B cell (primary cell): ENCODE data around the gene MTSS2. TPM values are rescaled to one million over a fixed set of nuclear protein-coding genes. Genes with fewer than 3 reads are reported as not detected.

Experiments
- ATAC-seq: fragments of 200-7000 bp; cut with Tn5 transposase; one replicate; pipeline ENCODE4 v1.10.0; 2021; ENCODE audit warnings: low read depth, mild to moderate bottlenecking, moderate number of reproducible peaks, moderate library complexity
- CTCF ChIA-PET: fragments of 350-600 bp; sonication (Branson Sonifier 250); formaldehyde crosslinking; loops from one replicate; lab custom pipeline; 2021; ENCODE audit warnings: antibody characterized with exemption, inconsistent platforms; lab: Charles Lee
- POLR2A ChIA-PET: fragments of 350-600 bp; sonication (Branson Sonifier 250); formaldehyde crosslinking; loops from one replicate; lab custom pipeline; 2021; ENCODE audit warnings: antibody characterized with exemption; lab: Charles Lee
- DNase-seq: peaks from one replicate; pipeline ENCODE4 v3.0.0; 2013
- H2AFZ ChIP-seq: 2 replicates; pipeline ENCODE4 v1.6.1; 2012; ENCODE audit warnings: mild to moderate bottlenecking, low read depth, low read length; ENCODE audit not compliant: insufficient read depth, poor library complexity, severe bottlenecking
- H3K27ac ChIP-seq, 2 donors: 1 replicate in 1 of 2; 2 replicates in 1 of 2; pipeline ENCODE4 v1.5.1; 2012 to 2013; ENCODE audit warnings: low read length in 2 of 2, mild to moderate bottlenecking in 2 of 2, moderate library complexity in 1 of 2
- H3K27me3 ChIP-seq, 4 experiments: fragments of 200-600 bp in 1 of 4; sonication (generic) in 1 of 4; replicated peaks in 1 of 4; 1 replicate in 2 of 4; 2 replicates in 2 of 4; pipeline versions ENCODE4 v1.6.1 to v1.7.0; 2013 to 2016; ENCODE audit warnings: low read length in 3 of 4, mild to moderate bottlenecking in 2 of 4, mixed read lengths in 1 of 4, moderate library complexity in 1 of 4; ENCODE audit not compliant: insufficient read depth in 4 of 4, control insufficient read depth in 3 of 4; ENCODE audit errors: control extremely low read depth in 1 of 4
- H3K36me3 ChIP-seq, 2 experiments: replicated peaks in 1 of 2; 1 replicate in 1 of 2; 2 replicates in 1 of 2; pipeline versions ENCODE4 v1.6.1 to v1.7.1; 2013; ENCODE audit warnings: low read length in 1 of 2; ENCODE audit not compliant: insufficient read depth in 2 of 2, control insufficient read depth in 1 of 2; ENCODE audit errors: control extremely low read depth in 1 of 2, extremely low read depth in 1 of 2
- H3K4me1 ChIP-seq, 2 donors: fragments of 200-600 bp in 1 of 2; sonication (generic) in 1 of 2; 1 replicate in 1 of 2; 2 replicates in 1 of 2; pipeline versions ENCODE4 v1.5.1 to v1.6.1; 2013 to 2017; ENCODE audit warnings: low read length in 2 of 2; ENCODE audit not compliant: control insufficient read depth in 2 of 2, insufficient read depth in 2 of 2
- H3K4me2 ChIP-seq: replicated peaks from 2 replicates; pipeline ENCODE3; 2012; ENCODE audit warnings: mild to moderate bottlenecking, low read depth, low read length; ENCODE audit not compliant: poor library complexity, severe bottlenecking
- H3K4me3 ChIP-seq, 5 experiments: fragments of 200-600 bp in 1 of 5; sonication (generic) in 1 of 5; 1 replicate in 3 of 5; 2 replicates in 2 of 5; pipeline versions ENCODE4 v1.5.1 to v1.7.0; 2011 to 2016; ENCODE audit warnings: low read length in 4 of 5, mild to moderate bottlenecking in 4 of 5, low read depth in 2 of 5, control low read depth in 1 of 5, moderate library complexity in 1 of 5; ENCODE audit not compliant: insufficient read depth in 1 of 5; ENCODE audit errors: control extremely low read depth in 1 of 5, extremely low read depth in 1 of 5
- H3K79me2 ChIP-seq: fragments of 200-600 bp; sonication (generic); one replicate; pipeline ENCODE4 v1.6.0; 2016; ENCODE audit warnings: low read length; ENCODE audit not compliant: control insufficient read depth, insufficient read depth
- H3K9ac ChIP-seq: fragments of 200-600 bp; sonication (generic); 2 replicates; pipeline ENCODE4 v1.6.1; 2017; ENCODE audit warnings: mild to moderate bottlenecking, low read length, moderate library complexity
- H3K9me3 ChIP-seq, 3 donors: one replicate each; pipeline versions ENCODE4 v1.6.1 to v1.7.1; 2013; ENCODE audit warnings: low read length in 2 of 3; ENCODE audit not compliant: control insufficient read depth in 2 of 3, insufficient read depth in 1 of 3; ENCODE audit errors: control extremely low read depth in 1 of 3
- H4K20me1 ChIP-seq: 2 replicates; pipeline ENCODE4 v1.6.0; 2012; ENCODE audit warnings: mild to moderate bottlenecking, low read length; ENCODE audit not compliant: insufficient read depth, control insufficient read depth, poor library complexity, severe bottlenecking
- H3K27ac Mint-ChIP-seq: one replicate; pipeline ENCODE4 v1.8.0; 2021; ENCODE audit warnings: mixed read lengths
- H3K27me3 Mint-ChIP-seq: one replicate; pipeline ENCODE4 v1.8.0; 2021; ENCODE audit warnings: mixed read lengths
- H3K4me1 Mint-ChIP-seq: one replicate; pipeline ENCODE4 v1.8.0; 2021; ENCODE audit warnings: mixed read lengths
- H3K4me3 Mint-ChIP-seq: one replicate; pipeline ENCODE4 v1.8.0; 2021; ENCODE audit warnings: mixed read lengths
- H3K9me3 Mint-ChIP-seq: one replicate; pipeline ENCODE4 v1.8.0; 2022; ENCODE audit warnings: mixed read lengths; ENCODE audit not compliant: insufficient read depth
- CTCF ChIP-seq: fragments of 200-600 bp; IDR thresholded peaks from one replicate; pipeline ENCODE4 v1.8.0; 2022; ENCODE audit warnings: antibody characterized with exemption, mild to moderate bottlenecking
- EZH2 ChIP-seq: IDR thresholded peaks from 2 replicates; pipeline ENCODE4 v1.6.1; 2012; ENCODE audit warnings: borderline replicate concordance, low read depth, mild to moderate bottlenecking, moderate library complexity, low read length; ENCODE audit not compliant: insufficient read depth, poor library complexity, severe bottlenecking
- WGBS: methylation state at CpG from one replicate; pipeline ENCODE4 v1.1.5; 2013; ENCODE audit warnings: missing lambda C conversion rate; ENCODE audit not compliant: insufficient coverage; 5-methylcytosine and 5-hydroxymethylcytosine counted together
- intact Hi-C: fragments of 100-400 bp; cut with micrococcal nuclease; formaldehyde crosslinking; loops from one replicate; pipeline ENCODE4 v1.10.0; 2022
- polyA plus RNA-seq: library from polyadenylated mRNA; depleted of rRNA; stranded (reverse); fragments of >200 nt; gene quantifications from 2 replicates; pipeline ENCODE4 v1.2.3, GENCODE V29; 2012
- total RNA-seq, 2 donors: library from RNA; stranded (reverse); fragments of 120-200 nt in 1 of 2; gene quantifications; 1 replicate in 1 of 2; 2 replicates in 1 of 2; pipeline versions ENCODE4 v1.2.3 to v1.2.4, GENCODE V29; 2013 to 2022

MTSS2 gene
- total and polyA plus RNA-seq, 2 donors (not counting 1 experiment from before 2014, with no cell fraction given), result 1.6 to 2.6 TPM

GRCh38 chr16:70725024-70725911 is 39.4 kb upstream of the MTSS2 start:
- H3K9me3 Mint-ChIP-seq, result peaks cover under 1% of the 10 kb centered on the region
- no peak overlapping the region for H3K4me2 ChIP-seq
- no peak overlapping the region for H3K4me3 Mint-ChIP-seq
- H2AFZ ChIP-seq, result no peak overlapping the region
- no peak overlapping the region for H3K27ac Mint-ChIP-seq
- H3K4me3 ChIP-seq, result no peak overlapping the region
- intact Hi-C loops, result no loop called here
- no peak overlapping the region for H3K9ac ChIP-seq
- peaks cover 0 to 47% of the 10 kb centered on the region in 2 experiments for H3K36me3 ChIP-seq
- no peaks in the 10 kb centered on the region for H3K4me1 ChIP-seq
- DNase-seq (no peak), ATAC-seq (no peak)
- no peaks in the 10 kb centered on the region for H3K79me2 ChIP-seq
- no peaks in the 10 kb centered on the region for H4K20me1 ChIP-seq
- H3K27me3 Mint-ChIP-seq, result no peaks in the 10 kb centered on the region
- POLR2A ChIA-PET, result no interaction called here
- 93% methylated on average over 14 of the region's 22 CpGs for WGBS
- no peak for TF ChIP-seq EZH2
- no peak for TF ChIP-seq CTCF
- no peak overlapping the region for H3K27ac ChIP-seq
- H3K9me3 ChIP-seq, result peaks cover 0 to 4% (median 0%) of the 10 kb centered on the region in 3 donors
- CTCF ChIA-PET, result no interaction called here
- no peaks in the 10 kb centered on the region for H3K4me1 Mint-ChIP-seq
- H3K27me3 ChIP-seq, result no peaks in the 10 kb centered on the region
